OCI-LY3 (cell line): ENCODE measurements around the gene ZCCHC10.
"Not testable (repeated sequence)": the region's sequence is repeated elsewhere in the genome, so short reads cannot be mapped to it uniquely, and the experiment has no call there.

ENCODE experiments used
- H2AFZ ChIP-seq: fragments of 200-600, 300-600 bp; shearing (Covaris generic); 2 replicates; pipeline ENCODE4 v1.6.0; 2014; ENCODE audit warnings: antibody characterized with exemption, low read depth, low read length
- H3K27ac ChIP-seq: fragments of 200-600, 300-600 bp; sonication (generic); 2 replicates; pipeline ENCODE4 v1.5.1; 2014; ENCODE audit warnings: mild to moderate bottlenecking, low read length, moderate library complexity, mixed read lengths
- H3K27me3 ChIP-seq: fragments of 200-600, 300-600 bp; sonication (generic); 2 replicates; pipeline ENCODE4 v1.6.1; 2014; ENCODE audit warnings: low read depth, low read length, mixed read lengths
- H3K36me3 ChIP-seq: fragments of 200-600, 300-600 bp; sonication (generic); replicated peaks from 2 replicates; pipeline ENCODE3; 2014; ENCODE audit warnings: low read depth, low read length, mixed read lengths
- H3K4me1 ChIP-seq: fragments of 300-600, 200-600 bp; sonication (generic); 2 replicates; pipeline ENCODE4 v1.6.1; 2014; ENCODE audit warnings: low read length, mixed read lengths
- H3K4me2 ChIP-seq: fragments of 200-600, 300-600 bp; sonication (generic); 2 replicates; pipeline ENCODE4 v1.6.1; 2014; ENCODE audit warnings: low read length, mixed read lengths
- H3K4me3 ChIP-seq: fragments of 300-600, 200-600 bp; sonication (generic); 2 replicates; pipeline ENCODE4 v1.5.1; 2014; ENCODE audit warnings: antibody characterized with exemption, mild to moderate bottlenecking, low read length, moderate library complexity
- H3K79me2 ChIP-seq: fragments of 300-600, 200-600 bp; shearing (Covaris generic); 2 replicates; pipeline ENCODE4 v1.6.1; 2014; ENCODE audit warnings: mild to moderate bottlenecking, low read length, mixed read lengths
- H3K9ac ChIP-seq: fragments of 300-600, 200-600 bp; shearing (Covaris generic); 2 replicates; pipeline ENCODE4 v1.6.0; 2014; ENCODE audit warnings: mild to moderate bottlenecking, low read length, moderate library complexity
- H3K9me3 ChIP-seq: fragments of 200-600, 300-600 bp; shearing (Covaris generic); 2 replicates; pipeline ENCODE4 v1.6.1; 2014; ENCODE audit warnings: low read length, mixed read lengths; ENCODE audit not compliant: insufficient read depth
- H4K20me1 ChIP-seq: fragments of 200-600, 300-600 bp; sonication (generic); 2 replicates; pipeline ENCODE4 v1.6.1; 2016; ENCODE audit warnings: low read length, mixed read lengths; ENCODE audit not compliant: insufficient read depth
- EZH2phosphoT487 ChIP-seq: fragments of 200-600 bp; shearing (Covaris generic); IDR thresholded peaks from 2 replicates; pipeline ENCODE4 v1.6.1; 2018; ENCODE audit warnings: antibody characterized with exemption, mixed run types, low read depth
- TF ChIP-seq, protein P1 (sequence below): fragments of 200-600, 300-600 bp; sonication (generic); IDR thresholded peaks from 2 replicates; pipeline ENCODE4 v1.5.1; 2014; ENCODE audit warnings: antibody characterized with exemption, low read length, low read depth

The ZCCHC10 gene

DNA sequence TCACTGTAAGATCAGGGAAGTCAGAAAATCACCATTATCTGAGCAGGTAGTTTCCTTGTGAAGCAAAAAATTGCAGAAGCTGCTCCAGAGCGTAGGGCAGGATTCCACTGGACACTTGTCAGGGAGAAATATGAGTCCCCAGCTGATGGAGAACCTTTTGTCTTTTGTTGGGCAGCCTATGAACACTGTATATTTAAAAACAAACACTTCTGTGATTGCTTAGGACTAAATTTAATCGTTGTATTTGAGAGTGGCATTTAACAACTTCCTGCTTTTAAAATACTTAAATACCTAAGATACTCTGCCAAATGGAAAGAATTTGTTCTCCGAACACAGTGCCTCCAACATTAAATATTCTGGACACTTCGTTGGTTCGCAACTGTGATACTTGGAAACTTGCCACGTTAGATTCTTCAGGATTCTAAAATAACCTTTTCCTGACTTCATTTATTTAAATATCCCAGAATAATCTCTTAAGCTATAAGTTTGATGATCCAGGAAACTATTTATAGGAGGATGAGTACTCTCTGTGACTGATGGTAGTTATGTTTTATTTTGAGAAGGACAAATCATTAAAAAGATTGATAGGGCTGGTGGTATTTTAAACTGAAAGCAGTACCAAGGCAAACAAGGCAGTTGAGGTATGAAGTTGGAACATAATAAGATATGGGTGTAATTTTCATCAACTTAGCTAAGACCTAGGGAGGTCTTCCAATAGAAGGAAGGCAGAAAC is 22.8 kb upstream of the ZCCHC10 start:
- no peak overlapping the region for H2AFZ ChIP-seq
- no peaks in the 10 kb centered on the region for H3K9me3 ChIP-seq
- H4K20me1 ChIP-seq, result no peaks in the 10 kb centered on the region
- H3K4me3 ChIP-seq, result no peak overlapping the region
- TF ChIP-seq EZH2phosphoT487, result no peak
- TF ChIP-seq, protein P1, sequence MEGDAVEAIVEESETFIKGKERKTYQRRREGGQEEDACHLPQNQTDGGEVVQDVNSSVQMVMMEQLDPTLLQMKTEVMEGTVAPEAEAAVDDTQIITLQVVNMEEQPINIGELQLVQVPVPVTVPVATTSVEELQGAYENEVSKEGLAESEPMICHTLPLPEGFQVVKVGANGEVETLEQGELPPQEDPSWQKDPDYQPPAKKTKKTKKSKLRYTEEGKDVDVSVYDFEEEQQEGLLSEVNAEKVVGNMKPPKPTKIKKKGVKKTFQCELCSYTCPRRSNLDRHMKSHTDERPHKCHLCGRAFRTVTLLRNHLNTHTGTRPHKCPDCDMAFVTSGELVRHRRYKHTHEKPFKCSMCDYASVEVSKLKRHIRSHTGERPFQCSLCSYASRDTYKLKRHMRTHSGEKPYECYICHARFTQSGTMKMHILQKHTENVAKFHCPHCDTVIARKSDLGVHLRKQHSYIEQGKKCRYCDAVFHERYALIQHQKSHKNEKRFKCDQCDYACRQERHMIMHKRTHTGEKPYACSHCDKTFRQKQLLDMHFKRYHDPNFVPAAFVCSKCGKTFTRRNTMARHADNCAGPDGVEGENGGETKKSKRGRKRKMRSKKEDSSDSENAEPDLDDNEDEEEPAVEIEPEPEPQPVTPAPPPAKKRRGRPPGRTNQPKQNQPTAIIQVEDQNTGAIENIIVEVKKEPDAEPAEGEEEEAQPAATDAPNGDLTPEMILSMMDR, result no peak
- no peak overlapping the region for H3K4me2 ChIP-seq
- peaks cover 13% of the 10 kb centered on the region for H3K4me1 ChIP-seq
- H3K27ac ChIP-seq, result no peak overlapping the region
- H3K27me3 ChIP-seq, result no peaks in the 10 kb centered on the region
- peaks cover 38% of the 10 kb centered on the region for H3K79me2 ChIP-seq
- no peaks in the 10 kb centered on the region for H3K36me3 ChIP-seq
- no peak overlapping the region for H3K9ac ChIP-seq

DNA sequence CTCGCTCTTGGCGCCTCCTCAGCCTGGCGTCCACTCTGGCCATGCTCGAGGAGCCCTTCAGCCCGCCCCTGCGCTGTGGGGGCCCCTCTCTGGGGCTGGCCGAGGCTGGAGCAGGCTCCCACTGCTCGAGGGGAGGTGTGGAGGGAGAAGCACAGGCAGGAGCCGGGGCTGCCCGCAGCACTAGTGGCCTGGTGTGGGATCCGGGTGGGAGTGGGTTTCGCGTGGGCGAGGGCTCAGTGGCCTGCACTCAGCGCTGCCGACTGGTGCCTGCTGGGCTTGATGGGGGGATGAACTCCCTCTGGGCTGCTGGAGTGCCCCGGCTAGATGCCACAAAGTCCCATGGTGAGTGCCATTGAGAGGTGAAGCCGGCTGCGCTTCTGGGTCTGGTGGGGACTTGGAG is 21.1 kb upstream of the ZCCHC10 start:
- no peaks in the 10 kb centered on the region for H3K9me3 ChIP-seq
- no peak overlapping the region for H3K4me3 ChIP-seq
- TF ChIP-seq, protein P1, result no peak
- TF ChIP-seq EZH2phosphoT487, result no peak
- H3K36me3 ChIP-seq, result no peaks in the 10 kb centered on the region
- no peaks in the 10 kb centered on the region for H3K27me3 ChIP-seq
- no peak overlapping the region for H3K9ac ChIP-seq
- H4K20me1 ChIP-seq, result no peaks in the 10 kb centered on the region
- H2AFZ ChIP-seq, result no peak overlapping the region
- H3K79me2 ChIP-seq, result peaks cover 21% of the 10 kb centered on the region
- H3K4me2 ChIP-seq, result no peak overlapping the region
- H3K4me1 ChIP-seq, result peaks cover 8% of the 10 kb centered on the region
- H3K27ac ChIP-seq, result no peak overlapping the region

DNA sequence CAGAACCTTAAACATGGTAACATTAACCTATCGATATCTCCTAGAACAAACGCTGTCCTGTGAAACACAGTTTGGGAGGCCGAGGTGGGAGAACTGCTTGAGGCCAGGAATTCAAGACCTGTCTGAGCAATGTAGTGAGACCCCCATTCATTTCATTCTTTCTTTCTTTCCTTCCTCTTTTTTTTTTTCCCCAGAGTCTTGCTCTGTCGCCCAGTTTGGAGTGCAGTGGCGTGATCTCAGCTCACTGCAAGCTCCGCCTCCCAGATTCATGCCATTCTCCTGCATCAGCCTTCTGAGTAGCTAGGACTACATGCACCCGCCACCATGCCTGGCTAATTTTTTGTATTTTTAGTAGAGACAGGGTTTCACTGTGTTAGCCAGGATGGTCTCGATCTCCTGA is 20.2 kb upstream of the ZCCHC10 start:
- not testable (repeated sequence) for H3K36me3 ChIP-seq, H3K27me3 ChIP-seq, H3K4me2 ChIP-seq, H3K27ac ChIP-seq, H3K9ac ChIP-seq, H2AFZ ChIP-seq, H3K4me1 ChIP-seq, H4K20me1 ChIP-seq, H3K4me3 ChIP-seq, H3K9me3 ChIP-seq
- peaks cover 15% of the 10 kb centered on the region for H3K79me2 ChIP-seq

- Histone ChIP-seq H3K4me1 (no peaks in the 10 kb centered on the region), H3K36me3 (no peaks in the 10 kb centered on the region), H3K9me3 (no peaks in the 10 kb centered on the region), H3K27ac (no peak overlapping the region), H4K20me1 (no peaks in the 10 kb centered on the region), H3K27me3 (no peaks in the 10 kb centered on the region), H3K79me2 (no peaks in the 10 kb centered on the region), H2AFZ (no peak overlapping the region), H3K4me3 (no peak overlapping the region), H3K9ac (no peak overlapping the region), H3K4me2 (no peak overlapping the region)
- TF ChIP-seq, protein P1, result no peak
Measured at GRCh38 chr5:133041910-133042309, 15.6 kb upstream of the ZCCHC10 start.
